ENCODE measurements around the gene ADAMTS9.

The ADAMTS9 gene

GRCh38 chr3:64659617-64659978 lies 28.2 kb downstream of the ADAMTS9 start:
- no peak for TF ChIP-seq CTCF (IDR thresholded peaks at IDR 0.05; ENCODE audit: insufficient read depth, low read length, missing control alignments)
- no peak overlapping the region for H3K4me3 ChIP-seq (ENCODE audit: low read depth, low read length)
- POLR2A ChIA-PET, result no interaction called here
- CTCF ChIA-PET, result no interaction called here
- DNase-seq (ENCODE audit: low read depth, low spot score), result no peak

- H3K4me3 ChIP-seq (ENCODE audit: low read depth, low read length), result no peak overlapping the region
- no peak for TF ChIP-seq CTCF (IDR thresholded peaks at IDR 0.05; ENCODE audit: insufficient read depth, low read length, missing control alignments)
- ChIA-PET CTCF (no interaction called here), POLR2A (no interaction called here)
- no peak for DNase-seq (ENCODE audit: low read depth, low spot score)
These were observed 29.8 kb downstream of the ADAMTS9 start for GRCh38 chr3:64658001-64658400.

GRCh38 chr3:64656544-64656943 lies 31.3 kb downstream of the ADAMTS9 start:
- POLR2A ChIA-PET, result no interaction called here
- TF ChIP-seq CTCF (IDR thresholded peaks at IDR 0.05; ENCODE audit: insufficient read depth, low read length, missing control alignments), result no peak
- H3K4me3 ChIP-seq (ENCODE audit: low read depth, low read length), result no peak overlapping the region
- CTCF ChIA-PET, result no interaction called here
- DNase-seq (ENCODE audit: low read depth, low spot score), result no peak

GRCh38 chr3:64655160-64655559 lies 32.6 kb downstream of the ADAMTS9 start:
- H3K4me3 ChIP-seq (ENCODE audit: low read depth, low read length), result no peak overlapping the region
- ChIA-PET CTCF (interaction anchor here (0.9 kb wide), 1 partner anchor 121 kb away, joined by 3 read pairs; no protein-coding TSS in a partner anchor), POLR2A (no interaction called here)
- DNase-seq (ENCODE audit: low read depth, low spot score), result no peak
- no peak for TF ChIP-seq CTCF (IDR thresholded peaks at IDR 0.05; ENCODE audit: insufficient read depth, low read length, missing control alignments)

- no peak for DNase-seq (ENCODE audit: low read depth, low spot score)
- CTCF ChIA-PET, result no interaction called here
- H3K4me3 ChIP-seq (ENCODE audit: low read depth, low read length), result no peak overlapping the region
- POLR2A ChIA-PET, result no interaction called here
- TF ChIP-seq CTCF (IDR thresholded peaks at IDR 0.05; ENCODE audit: insufficient read depth, low read length, missing control alignments), result no peak
These were observed 33.8 kb downstream of the ADAMTS9 start for GRCh38 chr3:64654013-64654412.

- ChIA-PET CTCF (no interaction called here), POLR2A (no interaction called here)
- no peak for DNase-seq (ENCODE audit: low read depth, low spot score)
- no peak overlapping the region for H3K4me3 ChIP-seq (ENCODE audit: low read depth, low read length)
- TF ChIP-seq CTCF (IDR thresholded peaks at IDR 0.05; ENCODE audit: insufficient read depth, low read length, missing control alignments), result no peak
These were observed 34.7 kb downstream of the ADAMTS9 start for GRCh38 chr3:64653101-64653500.

All from AG04449 (cell line).